EH (cell line): ENCODE results near the gene ADAMTS17.

ENCODE experiments used
- DNase-seq: peaks from one replicate; pipeline ENCODE4 v3.0.0-alpha.2; 2015; ENCODE audit warnings: low read depth

The ADAMTS17 gene

DNA sequence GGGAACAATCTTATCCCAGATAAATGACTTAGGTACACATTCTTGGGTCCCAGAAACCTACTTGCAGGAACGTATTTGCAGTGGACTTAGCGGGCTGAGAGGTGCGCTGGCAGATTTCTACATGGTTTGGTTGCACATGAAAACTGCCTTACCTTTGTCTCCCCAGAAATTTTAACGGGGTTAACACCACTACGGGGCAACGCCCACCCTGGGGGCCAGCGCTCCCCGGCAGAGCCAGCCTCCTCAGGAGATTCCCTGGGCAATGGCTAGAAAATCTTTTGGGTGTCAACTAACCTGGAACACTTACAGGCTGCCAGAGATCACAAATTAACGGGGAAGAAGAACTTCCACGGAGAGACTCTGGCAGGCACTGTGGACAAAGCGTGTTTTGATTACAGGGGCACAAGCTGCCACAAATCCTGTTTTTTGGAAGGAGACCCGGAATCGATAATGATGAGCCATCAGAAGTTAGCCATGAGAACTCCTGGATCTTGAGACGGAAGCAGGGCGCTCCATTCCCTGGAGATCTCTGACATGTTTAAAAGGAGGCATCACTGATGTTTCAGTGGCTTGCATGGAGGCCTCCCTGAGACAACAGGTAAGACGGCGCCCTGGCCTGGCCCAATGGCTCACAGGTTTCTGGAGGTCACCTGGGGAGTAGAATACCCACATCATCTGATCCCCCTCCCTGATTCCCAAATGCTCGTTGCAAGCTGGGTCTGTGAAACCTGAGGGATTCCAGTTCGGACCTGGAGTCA is 288.9 kb downstream of the ADAMTS17 start:
- no peak for DNase-seq

DNA sequence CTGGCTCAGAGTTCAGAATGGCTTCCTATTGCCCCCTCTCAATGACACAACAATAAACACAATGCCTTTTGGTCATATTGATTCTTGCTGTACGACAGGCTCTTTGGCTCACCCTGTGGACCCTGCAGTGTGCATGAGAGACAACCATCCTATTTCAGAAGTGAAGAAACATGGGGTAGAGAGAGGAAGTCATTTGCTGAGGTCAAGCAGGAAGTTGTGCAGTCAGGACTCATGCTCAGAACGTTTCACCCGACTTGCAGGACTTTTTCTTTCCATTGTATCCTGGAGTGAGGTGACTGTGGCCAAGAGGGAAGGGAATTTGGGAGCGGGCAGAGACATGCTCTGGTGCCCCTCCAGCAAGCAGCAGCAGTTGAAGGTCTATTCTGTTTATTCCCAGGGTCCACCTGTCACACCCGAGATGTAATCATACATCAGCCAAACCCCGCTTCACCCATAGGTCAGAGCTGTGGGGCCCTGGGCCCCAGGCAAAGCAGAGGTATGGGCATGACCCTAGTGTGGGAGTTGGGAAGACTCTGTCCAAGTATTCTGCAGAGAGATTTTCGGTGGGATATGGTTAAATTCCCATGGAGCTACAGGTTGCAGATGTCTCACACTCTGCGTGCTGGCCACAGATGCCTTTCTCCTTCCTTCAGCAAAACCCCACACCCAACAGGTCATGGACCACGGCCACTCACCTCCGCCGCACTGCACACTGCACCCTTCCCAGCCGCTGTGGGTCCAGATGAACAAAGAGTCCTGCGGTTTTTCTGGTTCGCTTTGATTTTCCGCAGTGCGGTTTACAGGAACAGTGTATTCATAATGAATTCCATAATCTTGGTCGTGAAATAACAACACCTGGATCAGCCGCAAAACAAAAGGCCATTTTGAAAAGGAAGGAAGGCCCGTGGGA is 290.6 kb downstream of the ADAMTS17 start:
- no peak for DNase-seq

DNA sequence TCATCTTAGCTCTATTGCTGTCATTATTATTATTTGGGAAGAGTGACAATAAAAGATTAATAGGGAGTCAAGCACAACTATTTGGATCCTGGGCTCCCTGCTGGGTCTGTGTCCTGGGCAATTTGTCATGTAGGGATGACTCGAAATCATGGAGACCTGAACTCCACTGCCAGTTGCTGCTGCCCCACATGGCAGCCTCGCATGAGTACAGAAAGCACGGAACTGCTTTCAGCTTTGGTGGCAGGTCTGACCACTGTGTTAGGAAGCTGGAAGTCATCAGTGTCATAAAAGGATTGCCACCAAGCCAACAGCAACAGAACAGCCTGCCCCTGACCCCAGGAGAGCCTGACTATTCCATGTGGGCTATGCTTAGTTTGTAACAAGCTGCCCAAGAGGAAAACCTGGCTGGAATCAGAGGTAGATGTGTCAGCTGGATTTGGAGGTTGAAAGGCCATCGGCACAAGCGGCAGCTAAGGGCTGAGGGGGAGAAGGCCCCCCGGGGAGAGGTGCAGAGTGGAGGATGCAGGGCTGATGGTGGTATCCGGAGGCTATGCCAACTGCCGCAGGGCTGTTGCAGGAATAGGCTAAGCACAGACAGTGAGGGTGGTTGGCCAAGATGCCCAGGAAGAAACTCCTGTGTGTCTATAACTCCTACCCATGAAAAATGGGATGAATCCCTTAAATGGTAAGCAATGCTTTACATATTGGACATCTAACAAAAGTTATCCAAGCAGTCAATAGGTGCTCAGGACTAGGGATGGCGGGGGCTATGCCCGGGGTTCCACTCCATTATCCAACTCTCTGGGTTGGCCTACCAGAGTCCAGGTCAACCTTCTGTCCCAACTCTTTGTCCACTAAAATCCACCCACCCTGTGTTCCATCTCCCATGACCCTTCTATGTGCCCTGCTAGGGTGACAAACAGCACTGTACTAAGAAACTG is 291.6 kb downstream of the ADAMTS17 start:
- DNase-seq: no peak

DNA sequence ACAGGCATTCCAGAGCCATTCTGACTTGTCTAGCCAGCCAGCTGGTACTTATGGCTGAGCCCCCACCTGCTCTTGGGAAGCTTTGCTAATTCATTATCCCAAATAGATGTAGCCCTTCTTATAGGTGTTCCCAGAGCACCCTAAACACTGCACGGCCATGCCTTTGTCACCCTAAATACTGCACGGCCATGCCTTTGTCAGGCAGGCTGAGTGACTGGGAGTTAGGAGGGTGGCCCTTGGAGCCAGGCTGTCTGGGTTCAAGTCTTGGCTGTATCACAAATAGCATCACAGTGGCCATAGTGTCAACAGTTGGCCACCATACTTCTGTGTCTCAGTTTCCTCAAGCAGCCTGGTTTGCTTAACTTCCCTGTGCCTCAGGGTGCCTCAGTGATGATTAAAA is 292.3 kb downstream of the ADAMTS17 start:
- DNase-seq: no peak

DNA sequence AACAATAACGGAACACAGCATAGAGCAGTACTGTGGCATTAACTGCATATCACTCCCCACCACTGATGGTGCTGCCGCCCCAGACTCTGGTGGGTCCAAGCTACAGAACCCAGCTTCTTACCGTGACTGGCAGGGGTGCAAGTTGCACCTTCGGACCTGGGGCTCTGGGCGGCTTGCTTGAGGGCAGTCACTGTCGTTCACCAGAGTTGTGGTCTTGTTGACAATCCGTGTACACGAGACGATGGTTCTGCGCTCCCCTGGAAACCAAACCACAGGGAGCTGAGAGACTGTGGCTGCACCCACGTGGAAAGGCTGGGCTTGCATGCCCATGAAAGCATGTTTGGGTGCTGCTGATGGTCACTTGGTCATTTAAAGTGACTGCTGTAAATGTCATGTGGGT is 293.0 kb downstream of the ADAMTS17 start:
- DNase-seq: no peak

DNA sequence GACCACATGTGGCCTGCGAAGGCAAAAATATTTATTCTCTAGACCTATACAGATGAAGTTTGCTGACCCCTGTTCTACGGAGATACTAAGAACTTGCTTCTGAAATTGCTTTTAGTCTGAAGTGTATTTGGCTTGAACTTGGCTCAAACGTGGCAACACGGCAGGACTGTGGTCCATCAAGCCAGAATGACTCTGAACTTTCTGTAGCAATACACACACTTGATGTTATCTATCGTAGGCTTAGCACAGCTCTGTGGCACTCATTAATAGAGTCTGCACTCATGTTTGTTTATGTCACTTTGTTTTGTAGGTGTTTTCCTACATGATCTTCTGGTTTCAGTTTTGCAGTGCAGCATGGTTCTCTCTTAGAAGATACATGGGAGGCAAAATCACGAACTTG is 298.1 kb downstream of the ADAMTS17 start:
- DNase-seq: no peak

DNA sequence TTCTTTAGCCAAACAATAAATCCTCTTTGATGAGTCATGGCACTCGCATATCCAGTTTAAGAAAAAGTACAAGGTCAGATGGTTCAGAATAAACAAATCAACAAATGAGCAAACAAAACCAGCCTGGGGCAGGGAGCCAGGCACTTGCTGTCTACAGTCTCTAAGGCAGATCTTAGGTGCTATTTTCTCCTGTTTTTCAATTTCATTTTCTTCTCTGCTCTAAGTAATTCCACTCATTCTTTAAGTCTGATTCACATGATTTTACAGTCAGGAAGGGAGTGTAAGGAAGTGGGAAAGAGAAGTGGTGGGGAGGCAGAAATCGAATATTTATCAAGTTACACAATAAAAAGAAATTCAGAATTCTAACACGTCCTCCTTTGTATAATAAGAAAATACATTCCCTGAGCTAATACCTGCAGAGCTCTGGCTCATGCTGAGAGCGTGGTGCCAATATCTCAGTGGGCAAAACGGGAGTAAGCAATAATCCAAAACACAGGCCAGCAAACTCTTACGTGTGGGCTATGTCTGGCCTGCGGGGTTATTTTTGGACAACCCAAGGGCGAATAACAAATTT is 298.6 kb downstream of the ADAMTS17 start:
- DNase-seq: peak; percentile 66

DNA sequence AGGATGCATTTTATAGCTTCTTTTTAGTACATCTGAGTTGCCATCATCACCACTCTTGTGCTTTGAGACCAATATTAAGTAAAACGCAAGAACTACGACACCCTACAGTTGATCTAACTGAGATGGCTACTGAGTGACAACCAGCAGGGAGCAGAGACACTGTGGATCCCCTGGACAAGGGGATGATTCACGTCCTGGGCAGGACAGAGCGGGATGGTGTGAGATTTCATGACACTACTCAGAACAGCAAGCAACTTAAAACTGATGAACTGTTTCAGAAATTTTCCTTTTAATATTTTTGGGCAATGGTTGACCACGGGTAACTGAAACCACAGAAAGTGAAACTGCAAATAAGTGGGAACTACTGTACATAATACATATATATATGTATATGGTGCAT is 299.2 kb downstream of the ADAMTS17 start:
- DNase-seq: peak; percentile 45

DNA sequence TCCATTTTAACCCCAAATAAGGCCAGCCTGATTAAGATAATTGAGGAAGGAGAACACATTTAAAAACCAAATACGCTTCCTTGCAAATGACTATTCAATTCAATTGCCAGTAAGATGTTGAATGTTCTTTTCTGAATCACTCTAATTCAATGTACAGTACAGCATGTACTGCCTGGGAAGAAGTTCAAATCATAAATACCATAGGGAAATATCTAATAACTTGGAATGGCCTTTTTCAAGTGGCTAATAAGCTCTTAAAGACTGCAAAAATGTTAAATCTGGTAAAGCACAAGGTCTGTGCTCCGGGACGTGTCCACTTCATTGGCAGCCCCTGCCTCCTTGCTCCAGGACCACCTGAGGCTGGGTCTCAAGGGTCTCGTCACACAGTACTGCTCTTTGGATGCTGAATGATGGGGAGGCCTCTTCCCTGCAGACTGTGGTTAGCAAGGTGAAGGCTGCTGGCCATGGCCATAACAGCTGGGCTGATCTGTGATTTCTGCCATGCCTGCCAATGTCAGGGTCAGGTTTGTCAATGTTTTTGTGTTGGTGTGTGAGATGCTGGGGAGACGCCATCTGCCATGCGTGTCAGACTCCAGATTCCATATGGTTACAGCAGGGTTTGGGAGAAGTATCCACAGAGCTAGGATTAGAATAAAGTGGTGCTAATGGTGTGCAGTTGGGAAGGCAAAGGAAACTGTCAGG is 300.5 kb downstream of the ADAMTS17 start:
- DNase-seq: no peak

DNA sequence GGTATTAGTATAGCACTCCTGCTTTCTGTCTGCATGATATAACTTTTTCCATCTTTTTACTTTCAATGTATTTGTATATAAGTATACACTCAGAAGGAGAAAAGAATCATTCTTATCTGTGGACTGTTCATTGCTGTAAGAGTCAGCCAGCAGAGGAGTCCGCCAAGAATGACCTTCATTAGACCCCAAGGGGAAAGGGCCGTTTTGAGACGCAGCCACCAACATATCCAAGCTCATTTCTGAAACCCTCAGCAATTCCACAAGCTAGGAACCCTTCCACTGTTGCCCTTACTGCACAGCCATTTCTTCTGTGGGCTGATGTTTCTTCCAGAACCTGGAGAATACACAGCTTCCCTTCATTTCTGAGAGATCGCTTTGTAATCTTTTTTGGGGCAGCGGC is 301.8 kb downstream of the ADAMTS17 start:
- DNase-seq: no peak

DNA sequence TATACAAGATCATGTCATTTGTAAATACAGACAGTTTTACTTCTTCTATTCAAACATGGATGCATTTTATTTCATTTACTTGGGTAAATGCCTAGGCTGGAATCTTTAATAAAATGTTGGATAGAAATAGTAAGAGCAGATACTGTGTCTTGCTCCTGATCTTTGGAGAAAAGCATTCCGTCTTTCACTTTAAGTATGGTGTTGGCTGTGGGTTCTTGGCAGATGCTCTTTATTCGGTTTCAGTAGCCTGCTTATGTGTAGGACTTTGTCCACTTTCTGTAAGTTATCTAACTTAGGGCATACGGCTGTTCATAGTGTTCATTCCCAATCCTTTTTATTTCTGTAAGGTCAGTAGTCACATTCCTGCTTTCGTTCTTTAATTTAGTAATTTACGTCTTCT is 303.0 kb downstream of the ADAMTS17 start:
- no peak for DNase-seq

DNA sequence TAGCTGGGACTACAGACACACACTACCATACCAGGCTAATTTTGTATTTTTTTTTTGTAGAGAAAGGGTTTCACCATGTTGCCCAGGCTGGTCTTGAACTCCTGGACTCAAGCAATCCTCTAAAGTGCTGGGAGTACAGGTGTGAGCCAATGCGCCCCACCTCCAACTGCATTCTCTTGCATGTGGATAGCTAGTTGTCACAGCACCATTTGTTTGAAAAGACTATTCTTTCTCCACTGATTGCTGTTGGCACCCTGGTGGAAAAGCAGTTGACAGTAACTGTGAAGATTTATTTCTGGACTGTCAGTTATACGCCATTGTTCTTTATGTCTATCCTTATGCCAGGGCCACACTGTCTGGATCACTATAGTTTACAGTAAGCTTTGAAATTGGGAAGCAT is 303.9 kb downstream of the ADAMTS17 start:
- no peak for DNase-seq

DNA sequence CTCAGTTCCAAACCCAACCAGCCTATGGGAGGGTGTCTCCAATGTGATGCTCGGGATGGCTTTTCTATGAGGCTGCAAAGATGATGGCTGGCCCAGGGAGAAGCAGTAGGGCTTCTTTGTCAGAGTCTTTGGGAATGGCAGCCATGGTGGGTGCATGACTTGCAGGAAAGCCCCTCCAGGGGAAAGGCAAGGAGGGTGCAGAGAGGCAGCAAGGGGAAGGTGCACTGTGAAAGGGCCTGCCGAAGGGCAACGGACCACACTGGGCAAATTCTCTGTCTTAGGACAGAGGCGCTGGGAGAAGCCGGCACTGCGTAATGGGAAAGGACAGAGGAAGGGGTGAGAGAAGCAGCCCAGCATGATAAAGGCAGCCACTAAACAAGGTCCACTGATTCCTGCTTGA is 305.8 kb downstream of the ADAMTS17 start:
- no peak for DNase-seq

DNA sequence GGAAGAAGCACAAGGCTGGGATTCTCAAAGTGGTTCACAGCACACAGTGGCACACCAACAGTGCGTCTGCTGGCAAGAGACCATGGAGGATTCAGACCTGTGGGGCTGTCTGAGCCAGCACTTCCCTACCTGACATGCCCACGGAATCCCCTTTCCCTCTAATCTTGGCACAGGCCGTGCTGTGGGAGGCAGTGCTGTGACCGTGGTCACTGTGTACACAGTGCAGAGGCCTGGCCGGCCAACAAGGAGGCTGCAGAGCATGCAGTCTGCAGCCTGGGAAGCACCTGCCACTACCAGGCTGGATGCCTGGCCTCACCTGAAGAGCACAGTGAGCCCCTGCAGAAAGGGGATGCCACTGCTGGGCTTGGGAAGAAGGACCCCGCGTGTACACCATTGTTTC is 307.6 kb downstream of the ADAMTS17 start:
- no peak for DNase-seq

DNA sequence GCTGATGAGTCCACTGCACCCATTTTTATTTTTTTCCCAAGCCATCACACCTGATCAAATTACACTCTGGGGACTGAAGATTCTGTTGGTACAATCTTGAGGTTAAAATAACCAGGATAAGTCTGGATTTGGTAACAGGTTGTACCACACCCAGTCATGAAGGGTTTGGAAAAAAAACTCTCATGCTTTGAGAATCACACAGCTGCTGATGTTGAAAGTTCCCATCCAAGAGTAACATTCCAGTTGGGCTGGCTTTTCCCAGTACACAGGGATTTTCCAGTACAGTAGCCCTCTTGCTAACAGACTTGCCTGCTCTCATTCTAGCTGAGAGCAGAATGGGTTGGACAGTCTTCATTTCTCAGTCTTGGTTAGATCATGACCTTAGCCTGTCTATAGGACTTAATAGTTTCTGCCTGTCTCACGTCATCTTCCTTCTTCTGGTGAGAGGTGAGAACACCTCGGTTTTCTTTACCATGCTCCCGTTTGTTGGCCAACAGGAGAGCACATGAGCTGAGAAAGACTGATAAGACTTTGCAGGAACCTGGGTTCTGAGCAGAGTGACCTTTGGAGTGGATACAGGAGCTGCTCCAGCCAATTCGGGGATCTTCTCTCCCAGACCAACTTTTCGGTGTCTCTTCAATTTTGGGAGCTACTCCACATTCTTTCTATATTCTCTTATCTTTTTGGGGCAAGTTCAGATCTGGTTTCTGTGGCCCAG is 308.5 kb downstream of the ADAMTS17 start:
- DNase-seq: peak; percentile 9

DNA sequence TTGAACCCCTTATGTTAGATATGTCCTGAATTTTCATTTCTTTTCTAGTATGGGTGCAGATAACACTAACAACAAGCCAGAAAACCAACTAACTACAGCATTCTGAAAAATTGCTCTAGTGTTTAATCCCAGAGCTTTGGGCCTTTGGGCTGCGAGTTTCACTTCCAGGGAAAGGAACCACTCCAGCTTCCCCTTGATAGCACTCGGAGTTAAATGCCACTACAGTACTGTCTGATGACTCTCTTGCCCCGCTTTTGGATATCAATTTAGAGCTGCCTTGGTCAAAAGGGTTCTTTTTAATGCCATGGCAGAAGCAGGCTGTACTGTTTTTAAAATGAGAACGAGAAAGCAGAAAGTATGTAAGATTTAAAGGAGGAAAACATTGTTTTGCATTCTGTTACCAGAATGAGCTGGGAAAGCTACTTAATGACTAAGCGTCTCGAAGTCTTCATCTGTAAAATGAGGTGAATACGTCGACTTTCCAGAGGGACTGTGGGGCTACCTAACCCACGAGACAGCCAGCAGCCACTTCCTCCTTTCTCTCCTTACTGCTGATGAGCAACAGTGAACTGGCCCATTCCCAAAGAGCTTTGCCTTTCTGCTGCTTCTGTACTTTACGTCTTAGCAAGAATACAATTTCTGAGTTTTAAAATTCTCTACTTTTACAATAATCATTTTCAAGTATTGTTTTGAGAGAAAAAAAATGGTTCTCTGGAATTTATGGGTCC is 309.3 kb downstream of the ADAMTS17 start:
- peak; percentile 26 for DNase-seq

DNA sequence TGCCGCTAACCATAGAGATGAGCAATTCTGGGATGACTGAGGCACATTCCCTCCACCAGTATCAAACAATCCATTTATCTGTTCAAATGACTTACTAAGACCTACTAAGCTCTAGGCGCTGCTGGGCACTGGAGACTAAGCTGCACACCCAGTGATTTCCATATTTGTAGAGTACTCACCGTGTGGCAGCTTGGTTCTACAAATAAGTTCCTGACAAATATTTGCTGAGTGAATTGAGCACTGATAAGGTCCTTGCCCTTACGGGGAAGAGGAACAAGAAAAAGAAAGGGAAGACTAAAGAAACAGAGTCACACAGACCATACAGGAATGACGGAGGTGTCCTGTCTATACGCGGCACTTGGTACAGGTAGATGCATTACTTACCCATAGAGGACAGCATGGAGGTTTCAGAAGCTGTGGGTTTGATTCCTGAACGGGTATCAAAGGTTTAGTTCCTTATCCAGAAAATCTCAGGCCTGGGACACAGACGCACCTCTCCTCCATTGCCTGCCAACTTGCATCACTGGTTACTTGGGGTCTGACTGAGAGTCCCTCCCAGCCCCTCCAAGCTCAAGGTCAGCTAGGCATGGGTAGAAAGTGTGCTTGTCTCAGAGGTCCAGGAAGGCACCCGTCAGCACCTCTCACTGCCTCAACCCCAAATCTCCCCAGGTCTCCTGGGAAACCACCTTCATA is 310.0 kb downstream of the ADAMTS17 start:
- no peak for DNase-seq

DNA sequence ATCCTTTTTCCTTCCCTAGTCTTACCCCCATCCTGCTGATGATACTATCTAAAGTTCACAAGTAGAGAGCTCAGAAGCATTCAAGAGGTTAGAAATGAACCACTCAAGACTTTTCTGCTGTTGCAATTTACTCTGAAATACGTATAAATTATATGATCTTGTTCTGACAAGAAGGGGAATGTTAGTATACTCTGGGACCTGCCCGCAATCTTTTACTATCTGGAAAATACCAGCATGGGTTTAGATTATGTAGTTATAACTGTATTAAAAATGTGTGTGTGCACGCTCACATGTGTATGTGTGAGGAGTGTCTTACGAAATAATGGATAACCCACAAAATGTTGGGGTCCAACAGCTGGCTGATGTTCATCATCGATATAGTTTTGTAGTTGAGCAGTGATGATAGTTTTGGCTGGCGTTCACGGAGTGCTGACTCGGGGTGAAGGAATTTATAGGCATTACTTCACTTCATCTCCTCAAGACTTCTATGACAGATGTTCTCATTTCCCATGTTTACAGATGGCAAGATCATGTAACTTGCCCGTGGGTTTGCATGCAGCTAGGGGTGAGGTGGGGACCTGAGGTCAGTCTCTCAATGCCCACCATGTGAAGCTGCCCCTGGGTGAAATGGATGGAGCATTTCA is 311.1 kb downstream of the ADAMTS17 start:
- DNase-seq: peak; percentile 21
